Stomach (tissue), 9 donors: ENCODE measurements around the gene ERVFRD-1. TPM values are rescaled to one million over a fixed set of nuclear protein-coding genes. Genes with fewer than 3 reads are reported as not detected.

Source experiments
- DNase-seq, 2 donors: peaks; one replicate each; pipeline versions ENCODE4 v3.0.0 to v3.0.0-alpha.2; 2013 to 2019
- H3K27ac ChIP-seq, 5 donors: fragments of 200-600 bp in 4 of 5; sonication (generic) in 4 of 5; one replicate each; pipeline ENCODE4 v1.5.1; 2013 to 2019; ENCODE audit warnings: mild to moderate bottlenecking in 1 of 5, moderate library complexity in 1 of 5
- H3K27me3 ChIP-seq, 3 donors: fragments of 200-600 bp; sonication (generic); one replicate each; pipeline ENCODE4 v1.5.1; 2017 to 2019; ENCODE audit warnings: mixed run types in 1 of 3
- H3K36me3 ChIP-seq, 4 donors: fragments of 200-600 bp; sonication (generic); 1 replicate in 3 of 4; 2 replicates in 1 of 4; pipeline ENCODE4 v1.5.1; 2016 to 2019
- H3K4me1 ChIP-seq, 4 donors: fragments of 200-600 bp; sonication (generic); one replicate each; pipeline ENCODE4 v1.5.1; 2016 to 2019
- H3K4me3 ChIP-seq, 4 donors: fragments of 200-600 bp; sonication (generic) in 3 of 4; one replicate each; pipeline ENCODE4 v1.5.1; 2016 to 2019; ENCODE audit warnings: mild to moderate bottlenecking in 1 of 4
- H3K9me3 ChIP-seq, 4 donors: fragments of 200-600 bp; sonication (generic); one replicate each; pipeline ENCODE4 v1.5.1; 2016 to 2019
- EP300 ChIP-seq: sonication (generic); formaldehyde crosslinking; IDR thresholded peaks from one replicate; pipeline ENCODE4 v1.6.1; 2017; ENCODE audit warnings: antibody characterized with exemption
- POLR2A ChIP-seq, 4 donors: fragments of 450-650 bp; IDR thresholded peaks; one replicate each; pipeline ENCODE4 v1.6.1; 2016; ENCODE audit warnings: antibody characterized with exemption in 4 of 4, control low read depth in 2 of 4, mild to moderate bottlenecking in 1 of 4, moderate library complexity in 1 of 4
- POLR2AphosphoS5 ChIP-seq, 3 donors: sonication (generic); formaldehyde crosslinking; IDR thresholded peaks; one replicate each; pipeline ENCODE4 v1.6.1; 2016; ENCODE audit warnings: antibody characterized with exemption in 3 of 3
- WGBS, 5 donors: extraction: QIAGEN DNeasy Blood & Tissue Kit in 3 of 5; methylation state at CpG; one replicate each; pipeline versions ENCODE4 v1.1.5 to v1.1.7; 2013 to 2018; 5-methylcytosine and 5-hydroxymethylcytosine counted together
- intact Hi-C: fragments of 100-400 bp; cut with DNase I; formaldehyde crosslinking; loops from one replicate; pipeline ENCODE4 v1.15.1; 2023; ENCODE audit warnings: low total_unique reads
- polyA plus RNA-seq, 3 donors: library from polyadenylated mRNA; stranded (reverse); fragments of 200-250 nt; gene quantifications; one replicate each; pipeline ENCODE4 v1.2.3, GENCODE V29; 2013
- small RNA-seq, 4 donors: library from RNA; depleted of rRNA; stranded (forward); fragments of <200 nt; gene quantifications; one replicate each; pipeline ENCODE3, GENCODE V24; 2016
- total RNA-seq, 5 donors: library from RNA; depleted of rRNA; stranded (reverse); fragments of >200 nt; gene quantifications; one replicate each; pipeline versions ENCODE4 v1.1.0 to v1.2.3, GENCODE V29; 2014 to 2016
- TF ChIP-seq, protein P1 (sequence below), 7 experiments: fragments of 450-650 bp in 4 of 7; fragments of 200-600 bp in 3 of 7; sonication (generic) in 3 of 7; IDR thresholded peaks; one replicate each; pipeline ENCODE4 v1.5.1; 2016 to 2019; ENCODE audit warnings: antibody characterized with exemption in 7 of 7, control low read depth in 2 of 7, mild to moderate bottlenecking in 1 of 7
- donor health status: healthy with polysubstance abuse.
- donor health status: Bipolar disorder and iron deficiency.
- donor health status: healthy.

Gene ERVFRD-1
- total and polyA plus RNA-seq, 8 donors = 0.15 to 1.2 (median 0.19) TPM; not detected in 5

DNA sequence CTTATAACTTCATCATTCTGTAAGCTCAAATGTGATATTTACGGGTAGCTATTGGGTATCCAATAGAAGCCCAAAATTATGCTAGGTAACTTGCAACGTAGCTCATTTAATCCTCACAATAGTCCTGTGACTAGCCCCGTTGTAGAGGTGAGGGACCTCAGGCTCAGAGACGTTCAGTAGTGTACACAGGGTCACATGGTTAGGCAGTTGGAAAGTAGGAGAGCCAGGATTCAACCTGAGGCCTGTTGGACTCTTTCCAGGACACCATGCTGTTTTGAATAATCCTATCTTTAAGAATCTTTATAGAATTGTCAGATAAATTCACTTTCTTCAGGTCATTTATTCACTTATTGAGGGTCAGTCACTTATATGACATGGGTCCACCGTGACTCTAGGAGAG is 58.2 kb downstream of the ERVFRD-1 start:
- Histone ChIP-seq H3K9me3 (no peaks in the 10 kb centered on the region), H3K36me3 (no peaks in the 10 kb centered on the region), H3K4me1 (peaks cover 0 to 10% (median 0%) of the 10 kb centered on the region in 4 donors), H3K27me3 (peaks cover 0 to 26% (median 0%) of the 10 kb centered on the region in 3 donors), H3K27ac (no peak overlapping the region), H3K4me3 (no peak overlapping the region)
- intact Hi-C loops = no loop called here
- DNase-seq = no peak
- TF ChIP-seq EP300 = no peak
- no peak for TF ChIP-seq POLR2AphosphoS5 (IDR thresholded peaks at IDR 0.05)
- TF ChIP-seq, protein P1, sequence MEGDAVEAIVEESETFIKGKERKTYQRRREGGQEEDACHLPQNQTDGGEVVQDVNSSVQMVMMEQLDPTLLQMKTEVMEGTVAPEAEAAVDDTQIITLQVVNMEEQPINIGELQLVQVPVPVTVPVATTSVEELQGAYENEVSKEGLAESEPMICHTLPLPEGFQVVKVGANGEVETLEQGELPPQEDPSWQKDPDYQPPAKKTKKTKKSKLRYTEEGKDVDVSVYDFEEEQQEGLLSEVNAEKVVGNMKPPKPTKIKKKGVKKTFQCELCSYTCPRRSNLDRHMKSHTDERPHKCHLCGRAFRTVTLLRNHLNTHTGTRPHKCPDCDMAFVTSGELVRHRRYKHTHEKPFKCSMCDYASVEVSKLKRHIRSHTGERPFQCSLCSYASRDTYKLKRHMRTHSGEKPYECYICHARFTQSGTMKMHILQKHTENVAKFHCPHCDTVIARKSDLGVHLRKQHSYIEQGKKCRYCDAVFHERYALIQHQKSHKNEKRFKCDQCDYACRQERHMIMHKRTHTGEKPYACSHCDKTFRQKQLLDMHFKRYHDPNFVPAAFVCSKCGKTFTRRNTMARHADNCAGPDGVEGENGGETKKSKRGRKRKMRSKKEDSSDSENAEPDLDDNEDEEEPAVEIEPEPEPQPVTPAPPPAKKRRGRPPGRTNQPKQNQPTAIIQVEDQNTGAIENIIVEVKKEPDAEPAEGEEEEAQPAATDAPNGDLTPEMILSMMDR (IDR thresholded peaks at IDR 0.05) = no peak
- no peak for TF ChIP-seq POLR2A (IDR thresholded peaks at IDR 0.05)
- 62 to 76% (median 69%) methylated on average over 5 of the region's 5 CpGs for WGBS, 5 donors

Small RNA genes lying within 50 kb of the gene (small RNA-seq; reads per million reads assigned to genes)
- gene AL136139.1 = 0 reads per million in 4 donors

Other genes starting within 250 kb of the ERVFRD-1 start
- not detected for gene GCM2, start 229.7 kb downstream of the ERVFRD-1 start, total RNA-seq
- not detected for gene GCM2, start 229.7 kb downstream of the ERVFRD-1 start, polyA plus RNA-seq
- gene SYCP2L, start 224.7 kb downstream of the ERVFRD-1 start, total RNA-seq = 1 to 10 TPM in 1 of 5 donors, under 1 TPM in 1, not detected in 3; 0.58 to 2.6 TPM
- gene SYCP2L, start 224.7 kb downstream of the ERVFRD-1 start, polyA plus RNA-seq = under 1 TPM in 1 of 3 donors, not detected in 2; 0.15 TPM
- 1 to 10 TPM in 1 of 5 donors, not detected in 4; 1.8 TPM for gene ELOVL2, start 67.4 kb downstream of the ERVFRD-1 start, total RNA-seq
- gene ELOVL2, start 67.4 kb downstream of the ERVFRD-1 start, polyA plus RNA-seq = under 1 TPM in 1 of 3 donors, not detected in 2; 0.23 TPM
- 10 to 100 TPM in 1 of 5 donors, 1 to 10 TPM in 4; 1.2 to 15.8 (median 4.5) TPM for gene SMIM13, start 17.9 kb downstream of the ERVFRD-1 start, total RNA-seq
- 1 to 10 TPM; 2.4 to 3.3 (median 2.7) TPM for gene SMIM13, start 17.9 kb downstream of the ERVFRD-1 start, polyA plus RNA-seq
- 10 to 100 TPM; 11.3 to 97.9 (median 48.2) TPM for gene NEDD9, start 120.9 kb upstream of the ERVFRD-1 start, total RNA-seq
- gene NEDD9, start 120.9 kb upstream of the ERVFRD-1 start, polyA plus RNA-seq = 10 to 100 TPM in 1 of 3 donors, 1 to 10 TPM in 2; 4.2 to 19.6 (median 9.2) TPM